Cardiac septum (tissue), 1 donor: ENCODE data around the gene OVCA2. TPM values are rescaled to one million over a fixed set of nuclear protein-coding genes. Genes with fewer than 3 reads are reported as not detected.

Experiments
- DNase-seq: peaks from one replicate; pipeline ENCODE4 v3.0.0-alpha.2; 2020; ENCODE audit warnings: low spot score
- intact Hi-C: fragments of 100-400 bp; cut with DNase I; formaldehyde crosslinking; loops from one replicate; pipeline ENCODE4 v1.14.0; 2022
- total RNA-seq: library from RNA; stranded (reverse); fragmentation: NEBNext Ultra II Directional; extraction: Animal tissue kit (Norgen Biotek cat#: 25700); gene quantifications from one replicate; pipeline ENCODE4 v1.2.1, GENCODE V29; 2021
- donor health status: DM: no; HTN: no; CAD: no.

Gene OVCA2
- total RNA-seq, 1 donor from 2014 or later, result 19.8 TPM

GRCh38 chr17:2059547-2060384 lies 17.9 kb downstream of the OVCA2 start:
- DNase-seq, result no peak
- intact Hi-C loops, result loop anchor here (2.0 to 5.0 kb wide), 2 partner anchors 33 to 113 kb away; no protein-coding TSS in a partner anchor

DNA sequence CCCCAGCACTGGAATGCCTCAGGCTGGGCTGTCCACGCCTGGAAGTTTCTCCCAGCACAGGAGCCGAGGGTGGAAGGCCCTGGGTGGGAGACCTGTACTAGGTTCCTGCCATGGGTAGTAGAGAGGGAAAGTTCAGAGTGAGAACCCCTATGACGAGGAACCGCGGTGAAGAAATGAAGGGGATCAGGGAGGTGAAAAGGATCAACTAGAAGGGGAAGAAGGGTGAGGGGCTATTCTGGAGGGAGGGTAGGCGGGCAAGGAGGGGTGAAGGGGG lies 18.5 kb downstream of the OVCA2 start:
- intact Hi-C loops, result no loop called here

DNA sequence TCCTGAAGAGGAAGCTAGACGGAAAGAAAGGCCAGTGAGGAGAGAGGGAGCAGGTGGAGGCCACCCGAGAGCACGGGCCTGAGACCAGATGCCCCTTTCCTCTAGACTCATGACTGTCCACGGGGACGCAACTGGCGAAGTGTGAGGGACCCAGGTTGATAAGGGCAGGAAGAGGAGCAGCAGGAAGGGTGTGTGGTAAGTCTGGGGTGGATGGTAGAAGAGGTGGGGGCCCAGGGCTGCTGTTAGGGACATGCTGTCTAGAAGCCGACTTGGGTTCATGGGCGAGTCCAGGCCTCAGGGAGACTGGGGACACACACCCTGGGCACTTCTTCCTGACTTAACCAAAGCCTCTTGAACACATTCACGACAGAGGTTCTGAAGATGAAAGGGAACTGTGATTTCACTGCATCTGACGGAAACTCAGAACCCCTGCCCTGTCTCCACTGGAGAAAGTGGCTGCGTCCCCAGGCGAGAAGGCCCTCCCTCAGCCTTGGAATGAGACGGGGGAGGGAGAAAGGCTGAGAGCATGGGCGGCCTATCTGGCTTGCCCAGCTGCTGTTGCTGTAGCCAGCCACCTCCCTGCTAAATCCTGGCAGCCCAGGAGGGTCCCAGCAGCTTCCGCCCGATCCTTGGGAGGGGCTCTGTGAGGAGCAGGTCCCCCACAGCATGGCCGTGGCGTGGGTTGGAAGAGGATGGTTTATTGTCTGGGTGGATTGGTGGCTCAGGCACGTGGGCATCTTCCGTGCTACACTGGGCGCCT lies 19.0 kb downstream of the OVCA2 start:
- DNase-seq, result no peak
- intact Hi-C loops, result no loop called here

More for the DNA sequence above, 18.5 kb downstream of the OVCA2 start:
- no peak for DNase-seq

- intact Hi-C loops, result no loop called here
- DNase-seq, result no peak
Measured at GRCh38 chr17:2061441-2061958, 19.7 kb downstream of the OVCA2 start.

GRCh38 chr17:2062571-2063183 lies 20.9 kb downstream of the OVCA2 start:
- intact Hi-C loops, result no loop called here
- no peak for DNase-seq

DNA sequence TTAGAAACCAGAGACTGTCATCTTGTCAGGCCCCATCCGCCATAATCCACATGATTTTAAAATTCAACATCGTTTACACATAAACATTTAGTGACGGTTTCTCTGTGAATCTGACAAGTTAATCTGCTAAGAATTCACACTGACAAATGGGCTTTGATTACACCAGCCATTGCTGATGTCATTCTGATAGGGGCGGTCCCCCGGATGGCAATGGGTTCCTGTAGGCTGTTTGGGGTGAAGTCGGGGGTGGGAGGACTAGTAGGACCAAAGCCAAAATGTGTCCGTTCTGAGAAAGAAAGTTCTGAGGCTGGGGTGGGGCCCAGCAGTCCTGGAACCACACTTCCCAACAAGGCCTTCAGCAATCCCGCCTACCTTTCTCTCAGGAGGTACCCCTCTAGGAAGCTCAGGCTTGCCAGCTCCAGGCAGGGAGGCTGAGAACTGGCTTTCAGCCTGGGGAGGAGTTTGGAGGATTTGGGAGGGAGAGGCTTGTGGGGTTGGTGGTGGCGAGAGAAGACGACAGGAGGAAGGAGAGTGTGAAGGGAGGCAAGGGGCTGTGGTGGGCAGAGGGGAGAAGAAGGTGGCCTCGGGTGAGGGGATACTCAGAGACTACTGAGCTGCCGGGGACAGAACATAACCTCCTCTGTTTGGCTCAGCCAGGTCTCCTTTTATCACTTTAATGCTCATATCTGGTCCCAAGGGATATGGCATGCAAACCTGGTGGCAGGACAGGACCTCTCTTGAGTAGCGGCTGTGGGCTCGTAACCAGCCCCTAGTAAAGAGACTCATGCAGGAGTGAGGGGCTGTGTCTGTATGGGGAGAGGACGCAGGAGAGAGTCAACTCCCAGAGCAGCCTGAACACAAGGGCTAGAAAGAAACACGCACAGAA lies 21.7 kb downstream of the OVCA2 start:
- intact Hi-C loops, result no loop called here
- DNase-seq, result no peak

DNA sequence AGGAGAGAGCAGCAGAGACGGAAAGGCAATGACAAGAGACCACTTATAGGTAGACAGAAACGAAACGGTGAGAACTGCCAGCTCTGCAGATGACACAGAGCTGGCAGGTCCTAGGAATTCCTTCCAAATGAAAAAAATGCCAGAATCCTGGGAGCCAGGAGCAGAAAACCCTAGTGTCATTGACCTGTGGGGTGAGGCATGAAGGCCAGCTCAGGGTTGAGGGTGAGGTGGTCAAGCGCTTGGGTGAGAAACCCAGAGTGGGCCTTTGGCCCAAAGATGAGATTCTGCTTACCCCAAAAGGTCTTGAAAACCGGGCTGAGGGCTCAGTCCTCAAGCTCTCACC lies 22.3 kb downstream of the OVCA2 start:
- intact Hi-C loops, result no loop called here
- no peak for DNase-seq

DNA sequence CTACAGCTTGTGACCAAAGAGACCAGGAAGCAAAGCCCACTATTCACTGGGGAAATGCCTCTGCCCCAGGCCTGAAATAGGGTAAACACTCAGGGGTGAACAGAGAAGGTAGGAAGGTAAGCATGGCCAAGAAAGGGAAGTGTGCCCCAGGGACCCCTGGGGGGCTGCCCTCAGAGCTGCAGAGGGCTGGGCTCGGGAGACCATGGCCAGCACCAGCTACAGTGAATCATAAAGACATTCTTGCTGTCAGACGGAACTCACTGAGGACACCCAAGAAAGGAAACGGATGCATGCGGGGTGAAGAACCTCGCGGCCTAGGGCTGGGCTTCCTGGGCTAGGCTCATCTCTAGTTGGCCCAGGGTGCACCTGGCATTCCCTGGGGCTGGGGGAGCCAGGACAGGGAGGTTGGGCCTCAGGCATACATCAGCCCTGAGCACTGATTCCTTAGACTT lies 22.7 kb downstream of the OVCA2 start:
- intact Hi-C loops, result no loop called here
- no peak for DNase-seq

DNA sequence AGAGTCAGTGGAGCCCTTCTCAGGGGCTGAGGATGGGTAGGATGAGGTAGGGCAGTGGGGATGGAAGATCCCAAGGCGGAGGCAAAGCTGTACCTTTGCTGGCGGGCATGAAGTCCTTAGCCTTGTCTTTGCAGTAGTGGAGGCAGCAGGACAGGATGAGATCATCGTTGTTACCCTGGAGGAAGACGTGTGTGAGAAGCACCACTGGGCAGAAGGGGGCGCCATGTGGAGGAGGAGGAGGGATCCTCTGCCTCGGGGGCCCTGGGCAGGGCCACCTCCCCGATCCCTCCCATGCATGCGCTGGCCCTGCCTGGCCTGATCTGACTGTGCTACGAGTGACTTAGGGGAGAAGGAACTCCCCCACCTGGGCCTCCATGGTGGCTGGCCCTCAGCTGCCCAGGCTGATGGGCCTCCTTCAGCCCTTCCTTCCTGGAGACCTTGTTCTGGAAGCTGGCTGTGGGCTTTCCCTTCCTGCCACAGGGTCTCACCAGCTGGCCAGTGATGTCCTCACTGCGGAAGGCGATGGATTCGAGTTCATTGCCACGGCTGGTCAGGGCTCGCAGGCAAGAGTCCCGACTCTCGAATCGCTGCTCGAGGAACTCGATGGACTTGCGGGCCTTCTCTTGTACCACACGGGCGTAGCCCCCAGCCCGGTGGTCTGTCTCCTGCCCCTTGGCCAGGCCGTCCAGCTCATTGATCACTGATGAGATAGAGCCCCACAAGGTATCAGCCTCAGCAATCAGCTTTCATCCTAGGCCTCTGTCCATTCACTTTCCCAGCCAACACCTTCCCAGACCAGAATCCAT lies 23.4 kb downstream of the OVCA2 start:
- intact Hi-C loops, result no loop called here
- no peak for DNase-seq

GRCh38 chr17:2065949-2066400 lies 24.2 kb downstream of the OVCA2 start:
- intact Hi-C loops, result no loop called here
- DNase-seq, result no peak

DNA sequence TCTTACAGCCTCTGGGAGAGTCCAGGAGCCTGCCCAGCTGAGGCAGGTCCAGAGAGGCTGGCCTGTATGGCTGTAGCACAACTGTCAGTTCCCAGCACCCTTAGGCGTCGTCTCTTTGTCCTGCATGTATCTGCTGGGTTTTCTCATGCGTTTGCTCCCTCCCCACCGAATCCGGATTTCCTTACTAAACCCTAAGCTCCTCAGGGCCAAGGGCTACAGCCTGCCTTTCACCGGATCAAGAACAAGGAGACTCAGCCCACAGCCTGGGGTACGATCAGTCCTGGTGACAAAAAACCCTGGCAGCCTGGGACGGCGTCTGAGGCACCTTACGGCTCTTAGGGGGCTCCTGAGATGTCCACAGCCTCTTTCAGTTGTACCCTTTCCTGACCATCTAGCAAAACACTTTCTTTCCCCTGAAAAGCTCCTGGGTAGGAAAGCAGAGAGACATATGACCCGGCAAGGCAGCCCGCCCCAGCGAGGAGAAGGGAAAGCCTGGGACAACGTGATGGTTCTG lies 25.3 kb downstream of the OVCA2 start:
- DNase-seq, result no peak
- intact Hi-C loops, result no loop called here

DNA sequence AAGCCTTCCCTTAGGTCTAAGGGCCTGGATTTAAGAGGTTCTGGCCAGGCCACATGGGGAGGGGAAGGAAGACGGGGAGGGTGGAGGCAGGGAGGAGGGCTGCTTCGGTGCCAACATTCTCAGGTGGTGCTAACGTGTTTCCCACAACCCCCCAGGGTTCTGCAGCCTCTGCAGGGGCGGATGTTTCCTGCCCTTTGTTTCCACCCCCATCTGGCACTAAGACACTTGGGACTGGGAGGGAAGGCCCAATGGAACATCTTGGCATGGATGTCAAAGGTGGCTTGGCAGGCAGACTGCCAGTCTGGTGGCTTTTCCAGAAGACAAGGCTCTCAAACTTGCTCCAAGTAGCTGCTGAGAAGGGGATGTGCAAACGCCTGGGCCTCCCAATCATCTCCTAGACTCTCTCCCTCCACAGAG lies 25.8 kb downstream of the OVCA2 start:
- DNase-seq, result no peak
- intact Hi-C loops, result no loop called here

- DNase-seq, result no peak
- intact Hi-C loops, result no loop called here
Measured at GRCh38 chr17:2068031-2068518, 26.3 kb downstream of the OVCA2 start.

GRCh38 chr17:2068519-2069051 lies 26.8 kb downstream of the OVCA2 start:
- intact Hi-C loops, result no loop called here
- DNase-seq, result no peak

- intact Hi-C loops, result no loop called here
Measured at GRCh38 chr17:2070241-2071023, 28.6 kb downstream of the OVCA2 start.

GRCh38 chr17:2071024-2071385 lies 29.2 kb downstream of the OVCA2 start:
- DNase-seq, result no peak

More at GRCh38 chr17:2070241-2071023, 28.6 kb downstream of the OVCA2 start:
- DNase-seq, result no peak

More at GRCh38 chr17:2071024-2071385, 29.2 kb downstream of the OVCA2 start:
- intact Hi-C loops, result no loop called here
